GM12878 (cell line): ENCODE results near the gene UBL4A. TPM values are rescaled to one million over a fixed set of nuclear protein-coding genes. Genes with fewer than 3 reads are reported as not detected.

ENCODE experiments used
- ATAC-seq: fragments of 200-7000 bp; cut with Tn5 transposase; 3 replicates; pipeline ENCODE4 v1.9.1; 2020; ENCODE audit warnings: mild to moderate bottlenecking, moderate library complexity
- BruUV-seq: library from RNA; stranded (reverse); fragments of 400-500 nt; replicated peaks from 2 replicates; lab custom pipeline; 2021; lab: Mats Ljungman, UMichigan
- CTCF ChIA-PET: fragments of 300-600 bp; sonication (Branson Sonifier 250); formaldehyde crosslinking; extraction: SDS; loops from one replicate; lab custom pipeline; 2021; ENCODE audit warnings: inconsistent platforms; lab: Yijun Ruan, JAX
- POLR2A ChIA-PET: fragments of 350-600 bp; formaldehyde crosslinking; extraction: SDS; loops from one replicate; lab custom pipeline; 2021; ENCODE audit warnings: inconsistent platforms; lab: Charles Lee
- RAD21 ChIA-PET: fragments of 300-600 bp; sonication (Branson Sonifier 250); formaldehyde crosslinking; loops from one replicate; lab custom pipeline; 2023; ENCODE audit warnings: antibody characterized with exemption; ENCODE audit not compliant: unreplicated experiment; lab: Charles Lee
- SMC1A ChIA-PET: fragments of 300-600 bp; sonication (Branson Sonifier 250); formaldehyde crosslinking; loops from one replicate; lab custom pipeline; 2023; ENCODE audit not compliant: unreplicated experiment, uncharacterized antibody; lab: Charles Lee
- DNase-seq: peaks from one replicate; pipeline ENCODE4 v3.0.0-alpha.2; 2011; ENCODE audit warnings: low read depth, low spot score
- FAIRE-seq: peaks from 3 replicates; lab custom pipeline; 2011; peaks lifted over from hg19 to GRCh38; lab: Jason Lieb, UNC
- H2AFZ ChIP-seq: 2 replicates; pipeline ENCODE4 v1.6.0; 2011; ENCODE audit warnings: low read depth, low read length, control low read depth; ENCODE audit not compliant: control insufficient read depth
- H3K27ac ChIP-seq: 2 replicates; pipeline ENCODE4 v1.5.1; 2011; ENCODE audit warnings: control low read depth; ENCODE audit not compliant: control insufficient read depth, insufficient read depth
- H3K27me3 ChIP-seq, 2 experiments: replicated peaks in 1 of 2; 2 replicates each; pipeline versions ENCODE4 v1.6.0 to v1.6.1; 2011; ENCODE audit warnings: low read length in 1 of 2; ENCODE audit not compliant: control insufficient read depth in 2 of 2, insufficient read depth in 2 of 2
- H3K36me3 ChIP-seq, 2 experiments: 2 replicates each; pipeline ENCODE4 v1.5.1; 2011; ENCODE audit warnings: low read length in 1 of 2; ENCODE audit not compliant: control insufficient read depth in 2 of 2, insufficient read depth in 2 of 2
- H3K4me1 ChIP-seq: 2 replicates; pipeline ENCODE4 v1.6.1; 2011; ENCODE audit warnings: mild to moderate bottlenecking, low read length, moderate library complexity, mixed read lengths; ENCODE audit not compliant: control insufficient read depth, insufficient read depth
- H3K4me2 ChIP-seq: 2 replicates; pipeline ENCODE4 v1.6.0; 2011; ENCODE audit warnings: control low read depth; ENCODE audit not compliant: control insufficient read depth, insufficient read depth
- H3K4me3 ChIP-seq: fragments of 200-600 bp; sonication (generic); 2 replicates; pipeline ENCODE4 v1.5.1; 2016
- H3K79me2 ChIP-seq: 2 replicates; pipeline ENCODE4 v1.6.0; 2011; ENCODE audit warnings: low read length; ENCODE audit not compliant: control insufficient read depth, insufficient read depth
- H3K9ac ChIP-seq: 2 replicates; pipeline ENCODE4 v1.8.0; 2011; ENCODE audit warnings: low read length, control low read depth, mixed read lengths; ENCODE audit not compliant: control insufficient read depth, insufficient read depth
- H3K9me3 ChIP-seq: replicated peaks from 3 replicates; pipeline ENCODE4 v1.5.1; 2011; ENCODE audit warnings: mild to moderate bottlenecking, low read length; ENCODE audit not compliant: control insufficient read depth, insufficient read depth
- H4K20me1 ChIP-seq: 2 replicates; pipeline ENCODE4 v1.6.0; 2011; ENCODE audit not compliant: control insufficient read depth, insufficient read depth
- BCL3 ChIP-seq: IDR thresholded peaks from 2 replicates; pipeline ENCODE4 v1.6.1; 2011; ENCODE audit warnings: borderline replicate concordance, low read depth, mild to moderate bottlenecking, moderate library complexity, low read length; ENCODE audit not compliant: insufficient read depth, poor library complexity, severe bottlenecking
- RELA ChIP-seq: fragments of 450-650 bp; IDR thresholded peaks from 2 replicates; pipeline ENCODE4 v1.8.0; 2014; ENCODE audit warnings: borderline replicate concordance; ENCODE audit not compliant: partially characterized antibody
- SKIL ChIP-seq: fragments of 450-650 bp; IDR thresholded peaks from 2 replicates; pipeline ENCODE4 v1.6.1; 2017; ENCODE audit warnings: mild to moderate bottlenecking, low read depth, inconsistent platforms; ENCODE audit not compliant: poor library complexity, severe bottlenecking
- WGBS: methylation state at CpG from one replicate; pipeline ENCODE4 v1.1.6; 2016; ENCODE audit warnings: low lambda C conversion rate; ENCODE audit not compliant: insufficient replicate concordance, insufficient coverage; ENCODE audit errors: missing lambda C conversion rate; 5-methylcytosine and 5-hydroxymethylcytosine counted together
- in situ Hi-C: fragments of 300-500 bp; cut with MboI; formaldehyde crosslinking; loops from 9 replicates; pipeline ENCODE4 v1.14.3; 2018; ENCODE audit warnings: mixed read lengths
- intact Hi-C: fragments of 100-400 bp; cut with micrococcal nuclease; formaldehyde crosslinking; loops from one replicate; pipeline ENCODE4 v1.14.2; 2022; ENCODE audit not compliant: unreplicated experiment
- polyA plus RNA-seq, 11 experiments: library from polyadenylated mRNA; depleted of rRNA in 4 of 11; unstranded in 6 of 11; stranded (reverse) in 5 of 11; fragments of >200 nt; fragmentation: Nextera tagmentation in 4 of 11; fragmentation: Illumina TruSeq in 1 of 11; extraction: Ambion mirVana in 4 of 11; extraction: Trizol in 1 of 11; gene quantifications; 1 replicate in 1 of 11; 2 replicates in 10 of 11; pipeline versions ENCODE4 v1.2.1 to v1.2.3, GENCODE V29; 2011 to 2016; ENCODE audit warnings: inconsistent platforms in 2 of 11, missing spikeins in 2 of 11, low read depth in 1 of 11
- total RNA-seq, 4 experiments: library from RNA; depleted of rRNA in 3 of 4; stranded (reverse); fragments of >200 nt in 3 of 4; fragmentation: Illumina TruSeq in 1 of 4; extraction: Trizol in 1 of 4; gene quantifications; 2 replicates each; pipeline versions ENCODE4 v1.2.1 to v1.2.3, GENCODE V29; 2013 to 2021

The UBL4A gene
- total and polyA plus RNA-seq, 10 of the 15 experiments (the other 5 are each of a cell fraction or from before 2014, with no cell fraction given), result 4.2 to 49.9 (median 34.0) TPM

GRCh38 chrX:154482786-154483185 lies 3.6 kb downstream of the UBL4A start:
- Histone ChIP-seq H3K4me2 (no peak overlapping the region), H3K27ac (no peak overlapping the region), H3K79me2 (peaks cover 16% of the 10 kb centered on the region), H3K36me3 (peaks cover 0 to 2% of the 10 kb centered on the region in 2 experiments; a peak in 2 of 4 replicates), H3K9ac (no peak overlapping the region), H4K20me1 (no peaks in the 10 kb centered on the region), H2AFZ (no peak overlapping the region), H3K9me3 (no peaks in the 10 kb centered on the region; the same call in 2 of the 3 replicates), H3K4me3 (no peak overlapping the region), H3K4me1 (peaks cover 8% of the 10 kb centered on the region; the same call in 1 of the 2 replicates), H3K27me3 (no peaks in the 10 kb centered on the region)
- DNase-seq (no peak), FAIRE-seq (no peak), ATAC-seq (no peak)
- intact Hi-C loops, result no loop called here
- no peak for TF ChIP-seq RELA
- no peak for TF ChIP-seq SKIL
- no peak for TF ChIP-seq BCL3
- in situ Hi-C loops, result no loop called here
- ChIA-PET POLR2A (interaction anchor here (1.6 kb wide), 1 partner anchor 71 kb away, joined by 4 read pairs; no protein-coding TSS in a partner anchor), SMC1A (interaction anchor here (0.6 kb wide), 1 partner anchor 26 kb away, joined by 3 read pairs; no protein-coding TSS in a partner anchor), CTCF (interaction anchor here (0.9 kb wide), 1 partner anchor 109 kb away, joined by 4 read pairs; no protein-coding TSS in a partner anchor), RAD21 (no interaction called here)
- WGBS, result 48% methylated on average over 6 of the region's 7 CpGs
- no TSS peak for BruUV-seq
